Hepatocyte (in vitro differentiated cells): ENCODE measurements around the gene SRPK2. TPM values are rescaled to one million over a fixed set of nuclear protein-coding genes. Genes with fewer than 3 reads are reported as not detected.

Experiments used
- DNase-seq: peaks from one replicate; pipeline ENCODE4 v3.0.0-alpha.2; 2016; ENCODE audit warnings: low spot score
- H2AFZ ChIP-seq: fragments of 200-600 bp; sonication (generic); 2 replicates; pipeline ENCODE4 v1.6.0; 2016; ENCODE audit warnings: antibody characterized with exemption, mild to moderate bottlenecking
- H3K27ac ChIP-seq: fragments of 200-600 bp; sonication (generic); 2 replicates; pipeline ENCODE4 v1.5.1; 2016; ENCODE audit warnings: mild to moderate bottlenecking
- H3K27me3 ChIP-seq: fragments of 200-600 bp; sonication (generic); 2 replicates; pipeline ENCODE4 v1.6.1; 2016
- H3K36me3 ChIP-seq: fragments of 200-600 bp; sonication (generic); replicated peaks from 2 replicates; pipeline ENCODE4 v1.5.1; 2016; ENCODE audit warnings: low read depth; ENCODE audit not compliant: insufficient read depth
- H3K4me1 ChIP-seq: fragments of 200-600 bp; sonication (generic); 2 replicates; pipeline ENCODE4 v1.5.1; 2016; ENCODE audit warnings: mild to moderate bottlenecking, moderate library complexity; ENCODE audit not compliant: insufficient read depth
- H3K4me2 ChIP-seq: fragments of 200-600 bp; sonication (generic); 2 replicates; pipeline ENCODE4 v1.6.0; 2016
- H3K4me3 ChIP-seq: fragments of 200-600 bp; sonication (generic); 2 replicates; pipeline ENCODE4 v1.5.1; 2016; ENCODE audit warnings: mild to moderate bottlenecking
- H3K79me2 ChIP-seq: fragments of 200-600 bp; sonication (generic); 2 replicates; pipeline ENCODE4 v1.6.0; 2017; ENCODE audit warnings: mild to moderate bottlenecking
- H3K9me2 ChIP-seq: fragments of 200-600 bp; sonication (generic); replicated peaks from 2 replicates; pipeline ENCODE4 v1.6.0; 2017; ENCODE audit warnings: mild to moderate bottlenecking; ENCODE audit not compliant: insufficient read depth
- H3K9me3 ChIP-seq: fragments of 200-600 bp; sonication (generic); 2 replicates; pipeline ENCODE4 v1.5.1; 2016; ENCODE audit warnings: low read depth, mild to moderate bottlenecking
- H4K20me1 ChIP-seq: fragments of 200-600 bp; sonication (generic); 2 replicates; pipeline ENCODE4 v1.6.0; 2016; ENCODE audit warnings: mild to moderate bottlenecking; ENCODE audit not compliant: insufficient read depth, poor library complexity, severe bottlenecking
- CTCF ChIP-seq: fragments of 200-600 bp; sonication (generic); IDR thresholded peaks from 2 replicates; pipeline ENCODE4 v1.5.1; 2016; ENCODE audit warnings: antibody characterized with exemption, mild to moderate bottlenecking; ENCODE audit not compliant: poor library complexity
- EZH2 ChIP-seq: fragments of 200-600 bp; sonication (generic); IDR thresholded peaks from 2 replicates; pipeline ENCODE4 v1.6.1; 2016; ENCODE audit warnings: antibody characterized with exemption, mild to moderate bottlenecking, borderline replicate concordance
- EZH2phosphoT487 ChIP-seq: fragments of 200-600 bp; sonication (generic); IDR thresholded peaks from one replicate; pipeline ENCODE4 v1.6.1; 2018; ENCODE audit warnings: antibody characterized with exemption, mild to moderate bottlenecking, low read depth, moderate library complexity; ENCODE audit not compliant: unreplicated experiment, severe bottlenecking
- WGBS: methylation state at CpG from one replicate; pipeline ENCODE4 v1.1.6; 2016; ENCODE audit warnings: low lambda C conversion rate; ENCODE audit errors: missing lambda C conversion rate; 5-methylcytosine and 5-hydroxymethylcytosine counted together
- polyA plus RNA-seq: library from polyadenylated mRNA; unstranded; fragments of >200 nt; fragmentation: Nextera tagmentation; extraction: Ambion mirVana; gene quantifications from 2 replicates; pipeline ENCODE4 v1.2.1, GENCODE V29; 2016
- total RNA-seq: library from RNA; depleted of rRNA; stranded (reverse); fragments of >200 nt; gene quantifications from 2 replicates; pipeline ENCODE4 v1.2.3, GENCODE V29; 2014

The SRPK2 gene
- total and polyA plus RNA-seq, 2 experiments from 2014 or later: 41.4 to 46.1 TPM

- 90% methylated on average over 3 of the region's 3 CpGs for WGBS
Observed at GRCh38 chr7:105289704-105290103, 99.0 kb downstream of the SRPK2 start.

GRCh38 chr7:105286441-105286840 is 102.3 kb downstream of the SRPK2 start:
- Histone ChIP-seq H3K9me2 (no peaks in the 10 kb centered on the region), H3K9me3 (no peaks in the 10 kb centered on the region), H3K27ac (no peak overlapping the region), H4K20me1 (peaks cover 16% of the 10 kb centered on the region), H3K79me2 (peaks cover 83% of the 10 kb centered on the region), H3K27me3 (no peaks in the 10 kb centered on the region), H3K36me3 (no peaks in the 10 kb centered on the region), H3K4me3 (no peak overlapping the region), H2AFZ (no peak overlapping the region), H3K4me1 (no peaks in the 10 kb centered on the region), H3K4me2 (no peak overlapping the region)
- DNase-seq: no peak
- WGBS: 90% methylated on average over 3 of the region's 3 CpGs
- no peak for TF ChIP-seq EZH2
- TF ChIP-seq EZH2phosphoT487: no peak
- TF ChIP-seq CTCF: no peak

More at GRCh38 chr7:105289704-105290103, 99.0 kb downstream of the SRPK2 start:
- no peak for TF ChIP-seq CTCF
- no peak for TF ChIP-seq EZH2phosphoT487
- TF ChIP-seq EZH2: no peak
- no peak overlapping the region for H3K27ac ChIP-seq
- H3K9me3 ChIP-seq: no peaks in the 10 kb centered on the region
- no peaks in the 10 kb centered on the region for H3K27me3 ChIP-seq
- H3K79me2 ChIP-seq: peaks cover 74% of the 10 kb centered on the region
- H2AFZ ChIP-seq: no peak overlapping the region
- peaks cover 16% of the 10 kb centered on the region for H4K20me1 ChIP-seq
- no peaks in the 10 kb centered on the region for H3K36me3 ChIP-seq
- H3K9me2 ChIP-seq: no peaks in the 10 kb centered on the region
- H3K4me3 ChIP-seq: no peak overlapping the region
- no peaks in the 10 kb centered on the region for H3K4me1 ChIP-seq
- no peak for DNase-seq
- H3K4me2 ChIP-seq: no peak overlapping the region

GRCh38 chr7:105285118-105285874 is 103.4 kb downstream of the SRPK2 start:
- TF ChIP-seq EZH2phosphoT487: no peak
- TF ChIP-seq EZH2: no peak
- no peak for TF ChIP-seq CTCF
- Histone ChIP-seq H4K20me1 (peaks cover 16% of the 10 kb centered on the region), H2AFZ (no peak overlapping the region), H3K27me3 (no peaks in the 10 kb centered on the region), H3K4me3 (no peak overlapping the region), H3K9me3 (no peaks in the 10 kb centered on the region), H3K36me3 (no peaks in the 10 kb centered on the region), H3K4me1 (no peaks in the 10 kb centered on the region), H3K9me2 (no peaks in the 10 kb centered on the region), H3K4me2 (no peak overlapping the region), H3K27ac (no peak overlapping the region), H3K79me2 (peaks cover 83% of the 10 kb centered on the region)
- 89% methylated on average over 12 of the region's 12 CpGs for WGBS
- no peak for DNase-seq
